Esophagus (tissue), 2 donors: ENCODE measurements around the gene ERF. TPM values are rescaled to one million over a fixed set of nuclear protein-coding genes. Genes with fewer than 3 reads are reported as not detected.

ENCODE experiments used
- H3K27ac ChIP-seq, 2 donors: one replicate each; pipeline ENCODE4 v1.5.1; 2013; ENCODE audit warnings: low read depth in 2 of 2, mild to moderate bottlenecking in 2 of 2, inconsistent platforms in 1 of 2, low read length in 1 of 2, moderate library complexity in 1 of 2
- H3K27me3 ChIP-seq, 2 donors: one replicate each; pipeline ENCODE4 v1.6.1; 2013; ENCODE audit warnings: low read length in 2 of 2, control low read depth in 1 of 2, mild to moderate bottlenecking in 1 of 2; ENCODE audit not compliant: insufficient read depth in 2 of 2, control insufficient read depth in 1 of 2
- H3K36me3 ChIP-seq, 2 donors: one replicate each; pipeline ENCODE4 v1.6.1; 2013; ENCODE audit warnings: low read length in 1 of 2; ENCODE audit not compliant: control insufficient read depth in 2 of 2, insufficient read depth in 2 of 2
- H3K4me1 ChIP-seq, 2 donors: one replicate each; pipeline ENCODE4 v1.6.1; 2013; ENCODE audit warnings: low read length in 1 of 2; ENCODE audit not compliant: control insufficient read depth in 2 of 2, insufficient read depth in 2 of 2
- H3K4me3 ChIP-seq, 2 donors: one replicate each; pipeline ENCODE4 v1.5.1; 2013; ENCODE audit warnings: low read length in 2 of 2, mild to moderate bottlenecking in 2 of 2, low read depth in 1 of 2, moderate library complexity in 1 of 2
- H3K9me3 ChIP-seq, 2 donors: one replicate each; pipeline ENCODE4 v1.6.1; 2013; ENCODE audit warnings: mild to moderate bottlenecking in 2 of 2, low read depth in 1 of 2, low read length in 1 of 2, moderate library complexity in 1 of 2; ENCODE audit not compliant: control insufficient read depth in 2 of 2, insufficient read depth in 1 of 2
- WGBS, 2 donors: extraction: QIAGEN DNeasy Blood & Tissue Kit; methylation state at CpG; one replicate each; pipeline ENCODE4 v1.1.7; 2013; 5-methylcytosine and 5-hydroxymethylcytosine counted together
- polyA plus RNA-seq, 2 donors: library from polyadenylated mRNA; stranded (reverse); fragments of 200-250 nt; gene quantifications; one replicate each; pipeline ENCODE4 v1.2.3, GENCODE V29; 2013
- donor health status: healthy with polysubstance abuse.
- donor health status: Bipolar disorder and iron deficiency.

ERF gene
- polyA plus RNA-seq, 2 donors = 19.5 to 29.6 TPM

GRCh38 chr19:42233106-42233505 is 21.8 kb downstream of the ERF start:
- WGBS, 2 donors = 63 to 74% methylated on average over 7 of the region's 7 CpGs
- H3K27ac ChIP-seq = no peak overlapping the region
- peaks cover 0 to 4% of the 10 kb centered on the region in 2 donors for H3K4me1 ChIP-seq
- no peaks in the 10 kb centered on the region for H3K9me3 ChIP-seq
- H3K4me3 ChIP-seq = no peak overlapping the region
- H3K36me3 ChIP-seq = peaks cover 36 to 55% of the 10 kb centered on the region in 2 donors
- H3K27me3 ChIP-seq = no peaks in the 10 kb centered on the region

- Histone ChIP-seq H3K4me1 (peaks cover 0 to 4% of the 10 kb centered on the region in 2 donors), H3K9me3 (no peaks in the 10 kb centered on the region), H3K36me3 (peaks cover 36 to 55% of the 10 kb centered on the region in 2 donors), H3K27ac (no peak overlapping the region), H3K27me3 (no peaks in the 10 kb centered on the region), H3K4me3 (no peak overlapping the region)
- WGBS, 2 donors = 89 to 92% methylated on average over 10 of the region's 10 CpGs
These were observed 22.5 kb downstream of the ERF start for GRCh38 chr19:42232435-42232834.

GRCh38 chr19:42230571-42230970 is 24.4 kb downstream of the ERF start:
- no peak overlapping the region for H3K4me3 ChIP-seq
- no peaks in the 10 kb centered on the region for H3K27me3 ChIP-seq
- peaks cover 0 to 4% of the 10 kb centered on the region in 2 donors for H3K4me1 ChIP-seq
- 74 to 75% methylated on average over 4 of the region's 4 CpGs for WGBS, 2 donors
- H3K9me3 ChIP-seq = no peaks in the 10 kb centered on the region
- peaks cover 36 to 60% of the 10 kb centered on the region in 2 donors for H3K36me3 ChIP-seq
- no peak overlapping the region for H3K27ac ChIP-seq

- Histone ChIP-seq H3K27me3 (no peaks in the 10 kb centered on the region), H3K27ac (no peak overlapping the region), H3K4me3 (no peak overlapping the region), H3K36me3 (peaks cover 36 to 61% of the 10 kb centered on the region in 2 donors), H3K4me1 (peaks cover 0 to 4% of the 10 kb centered on the region in 2 donors), H3K9me3 (no peaks in the 10 kb centered on the region)
- WGBS, 2 donors = 49 to 53% methylated on average over 8 of the region's 8 CpGs
These were observed 25.0 kb downstream of the ERF start for GRCh38 chr19:42229855-42230351.

GRCh38 chr19:42229301-42229854 is 25.6 kb downstream of the ERF start:
- no peaks in the 10 kb centered on the region for H3K27me3 ChIP-seq
- no peak overlapping the region for H3K27ac ChIP-seq
- 68 to 76% methylated on average over 4 of the region's 4 CpGs for WGBS, 2 donors

GRCh38 chr19:42228641-42229040 is 26.3 kb downstream of the ERF start:
- no peaks in the 10 kb centered on the region for H3K27me3 ChIP-seq
- H3K27ac ChIP-seq = no peak overlapping the region
- no peaks in the 10 kb centered on the region for H3K9me3 ChIP-seq
- H3K36me3 ChIP-seq = peaks cover 36 to 60% of the 10 kb centered on the region in 2 donors
- H3K4me3 ChIP-seq = no peak overlapping the region
- no peaks in the 10 kb centered on the region for H3K4me1 ChIP-seq
- 68 to 79% methylated on average over 4 of the region's 4 CpGs for whole genome bisulfite sequencing, 2 donors

More at GRCh38 chr19:42229301-42229854, 25.6 kb downstream of the ERF start:
- peaks cover 0 to under 1% of the 10 kb centered on the region in 2 donors for H3K4me1 ChIP-seq
- H3K9me3 ChIP-seq = no peaks in the 10 kb centered on the region
- peaks cover 36 to 63% of the 10 kb centered on the region in 2 donors for H3K36me3 ChIP-seq
- no peak overlapping the region for H3K4me3 ChIP-seq

GRCh38 chr19:42226886-42227285 is 28.0 kb downstream of the ERF start:
- Histone ChIP-seq H3K36me3 (peaks cover 24 to 51% of the 10 kb centered on the region in 2 donors), H3K4me3 (no peak overlapping the region), H3K4me1 (no peaks in the 10 kb centered on the region), H3K27me3 (no peaks in the 10 kb centered on the region), H3K27ac (no peak overlapping the region), H3K9me3 (no peaks in the 10 kb centered on the region)
- 60 to 65% methylated on average over 1 of the region's 1 CpG for WGBS, 2 donors

GRCh38 chr19:42225718-42226292 is 29.1 kb downstream of the ERF start:
- WGBS, 2 donors = 95 to 97% methylated on average over 31 to 33 of the region's 33 CpGs
- Histone ChIP-seq H3K27me3 (no peaks in the 10 kb centered on the region), H3K36me3 (peaks cover 19 to 48% of the 10 kb centered on the region in 2 donors), H3K4me3 (no peak overlapping the region), H3K9me3 (no peaks in the 10 kb centered on the region), H3K27ac (no peak overlapping the region), H3K4me1 (peaks cover 0 to under 1% of the 10 kb centered on the region in 2 donors)

GRCh38 chr19:42224940-42225717 is 29.8 kb downstream of the ERF start:
- Histone ChIP-seq H3K4me1 (peaks cover 0 to 2% of the 10 kb centered on the region in 2 donors), H3K4me3 (no peak overlapping the region), H3K36me3 (peaks cover 16 to 43% of the 10 kb centered on the region in 2 donors), H3K27me3 (no peaks in the 10 kb centered on the region), H3K27ac (no peak overlapping the region), H3K9me3 (no peaks in the 10 kb centered on the region)
- 95 to 96% methylated on average over 35 to 37 of the region's 37 CpGs for WGBS, 2 donors
